Suprapubic skin (tissue), 4 donors: ENCODE measurements around the gene PCMTD2.
"Not testable (repeated sequence)": the region's sequence is repeated elsewhere in the genome, so short reads cannot be mapped to it uniquely, and the experiment has no call there.

ENCODE experiments used
- CTCF ChIP-seq, 2 donors: fragments of 200-600 bp in 1 of 2; fragments of 450-650 bp in 1 of 2; sonication (generic) in 1 of 2; IDR thresholded peaks; one replicate each; pipeline ENCODE4 v1.5.1; 2016 to 2019; ENCODE audit warnings: antibody characterized with exemption in 2 of 2, mild to moderate bottlenecking in 1 of 2, moderate library complexity in 1 of 2
- EP300 ChIP-seq: sonication (generic); formaldehyde crosslinking; IDR thresholded peaks from one replicate; pipeline ENCODE4 v1.6.1; 2017; ENCODE audit warnings: antibody characterized with exemption
- POLR2A ChIP-seq, 2 donors: fragments of 450-650 bp; IDR thresholded peaks; one replicate each; pipeline ENCODE4 v1.6.1; 2017; ENCODE audit warnings: antibody characterized with exemption in 2 of 2, mild to moderate bottlenecking in 2 of 2, moderate library complexity in 2 of 2
- POLR2AphosphoS5 ChIP-seq, 3 donors: sonication (generic); formaldehyde crosslinking; IDR thresholded peaks; one replicate each; pipeline ENCODE4 v1.6.1; 2017; ENCODE audit warnings: antibody characterized with exemption in 3 of 3

- not testable (repeated sequence) for TF ChIP-seq CTCF (IDR thresholded peaks at IDR 0.05); POLR2A (IDR thresholded peaks at IDR 0.05); EP300; POLR2AphosphoS5 (IDR thresholded peaks at IDR 0.05)
Measured at GRCh38 chr20:64315381-64315780, 59.8 kb downstream of the PCMTD2 start.
